ENCODE measurements around the gene NEDD8. TPM values are rescaled to one million over a fixed set of nuclear protein-coding genes. Genes with fewer than 3 reads are reported as not detected.

NEDD8 gene
- total and polyA plus RNA-seq, 8 donors, result 162 to 219 (median 200) TPM

- TF ChIP-seq, protein P1, sequence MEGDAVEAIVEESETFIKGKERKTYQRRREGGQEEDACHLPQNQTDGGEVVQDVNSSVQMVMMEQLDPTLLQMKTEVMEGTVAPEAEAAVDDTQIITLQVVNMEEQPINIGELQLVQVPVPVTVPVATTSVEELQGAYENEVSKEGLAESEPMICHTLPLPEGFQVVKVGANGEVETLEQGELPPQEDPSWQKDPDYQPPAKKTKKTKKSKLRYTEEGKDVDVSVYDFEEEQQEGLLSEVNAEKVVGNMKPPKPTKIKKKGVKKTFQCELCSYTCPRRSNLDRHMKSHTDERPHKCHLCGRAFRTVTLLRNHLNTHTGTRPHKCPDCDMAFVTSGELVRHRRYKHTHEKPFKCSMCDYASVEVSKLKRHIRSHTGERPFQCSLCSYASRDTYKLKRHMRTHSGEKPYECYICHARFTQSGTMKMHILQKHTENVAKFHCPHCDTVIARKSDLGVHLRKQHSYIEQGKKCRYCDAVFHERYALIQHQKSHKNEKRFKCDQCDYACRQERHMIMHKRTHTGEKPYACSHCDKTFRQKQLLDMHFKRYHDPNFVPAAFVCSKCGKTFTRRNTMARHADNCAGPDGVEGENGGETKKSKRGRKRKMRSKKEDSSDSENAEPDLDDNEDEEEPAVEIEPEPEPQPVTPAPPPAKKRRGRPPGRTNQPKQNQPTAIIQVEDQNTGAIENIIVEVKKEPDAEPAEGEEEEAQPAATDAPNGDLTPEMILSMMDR (IDR thresholded peaks at IDR 0.05), result no peak
- ATAC-seq (peak; percentile 4), DNase-seq (no peak)
- intact Hi-C loops (cut with DNase I), result no loop called here
- Histone ChIP-seq H3K4me1 (no peaks in the 10 kb centered on the region), H3K27ac (no peak overlapping the region), H3K9me3 (no peaks in the 10 kb centered on the region), H3K27me3 (no peaks in the 10 kb centered on the region), H3K4me3 (no peak overlapping the region), H3K36me3 (peaks cover 0 to 45% of the 10 kb centered on the region in 2 donors)
These were observed 32.1 kb upstream of the NEDD8 start for GRCh38 chr14:24264298-24264697.

- DNase-seq (no peak), ATAC-seq (no peak)
- Histone ChIP-seq H3K36me3 (peaks cover 0 to 40% of the 10 kb centered on the region in 2 donors), H3K9me3 (no peaks in the 10 kb centered on the region), H3K27me3 (no peaks in the 10 kb centered on the region), H3K27ac (no peak overlapping the region), H3K4me3 (no peak overlapping the region), H3K4me1 (no peaks in the 10 kb centered on the region)
- intact Hi-C loops (cut with DNase I), result no loop called here
- TF ChIP-seq, protein P1 (IDR thresholded peaks at IDR 0.05), result no peak
These were observed 31.7 kb upstream of the NEDD8 start for GRCh38 chr14:24263848-24264247.

DNA sequence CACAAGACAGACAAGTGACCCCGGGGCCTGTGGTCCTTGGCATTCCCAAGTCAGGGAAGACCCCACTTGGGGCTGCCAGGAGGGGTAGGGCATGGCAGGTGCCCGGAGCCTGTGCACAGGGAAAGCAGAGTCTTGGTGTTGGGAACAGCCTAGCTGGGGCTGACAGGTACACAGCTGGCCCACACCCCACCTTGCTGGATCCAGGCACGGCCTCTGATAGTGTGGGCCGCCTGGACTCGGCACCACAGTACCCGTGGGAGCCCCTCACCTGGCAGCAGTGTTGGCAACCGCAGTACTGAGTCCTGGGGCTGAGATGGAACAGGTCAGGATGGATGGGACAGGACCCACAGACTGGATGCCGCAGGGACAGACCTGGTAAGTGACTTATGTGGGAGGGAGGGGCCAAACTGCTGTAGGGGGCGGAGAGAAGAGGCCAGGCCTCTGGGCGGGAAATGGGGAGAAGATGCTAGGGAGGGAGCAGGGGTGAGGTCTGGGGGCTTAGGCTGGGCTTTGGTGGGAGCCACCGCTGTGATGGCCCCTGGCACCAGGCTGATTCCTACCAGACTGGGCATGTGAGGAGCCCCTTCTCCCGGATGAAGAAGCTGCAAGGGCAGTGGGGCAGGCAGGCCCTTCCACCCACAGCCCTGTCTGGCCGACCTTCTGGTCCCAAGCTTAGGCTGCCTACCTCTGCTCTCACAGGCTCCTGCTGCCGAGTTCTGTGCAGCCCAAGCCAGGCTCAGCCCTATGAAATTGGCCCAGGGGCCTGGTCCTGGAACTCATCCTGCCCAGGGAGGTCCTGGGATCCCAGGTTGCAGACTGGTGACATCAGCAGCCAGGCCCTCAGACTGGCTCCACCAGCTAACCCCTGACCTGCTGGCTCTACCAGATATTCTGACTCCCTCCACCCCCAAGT lies 30.9 kb upstream of the NEDD8 start, which contains the start of gene TGM1:
TGM1 (minus strand) TSS at position 357 of the 913 bp plus-strand sequence. CDS start 825 bp downstream, outside the sequence.
- H3K36me3 ChIP-seq, result peaks cover 0 to 34% of the 10 kb centered on the region in 2 donors
- DNase-seq (no peak), ATAC-seq (no peak)
- intact Hi-C loops (cut with DNase I), result no loop called here
- no peaks in the 10 kb centered on the region for H3K4me1 ChIP-seq
- no peaks in the 10 kb centered on the region for H3K9me3 ChIP-seq
- no peak within 1 kb of the TSS for H3K4me3 ChIP-seq
- H3K27me3 ChIP-seq, result no peaks in the 10 kb centered on the region
- TF ChIP-seq, protein P1 (IDR thresholded peaks at IDR 0.05), result no peak
- no peak within 1 kb of the TSS for H3K27ac ChIP-seq

DNA sequence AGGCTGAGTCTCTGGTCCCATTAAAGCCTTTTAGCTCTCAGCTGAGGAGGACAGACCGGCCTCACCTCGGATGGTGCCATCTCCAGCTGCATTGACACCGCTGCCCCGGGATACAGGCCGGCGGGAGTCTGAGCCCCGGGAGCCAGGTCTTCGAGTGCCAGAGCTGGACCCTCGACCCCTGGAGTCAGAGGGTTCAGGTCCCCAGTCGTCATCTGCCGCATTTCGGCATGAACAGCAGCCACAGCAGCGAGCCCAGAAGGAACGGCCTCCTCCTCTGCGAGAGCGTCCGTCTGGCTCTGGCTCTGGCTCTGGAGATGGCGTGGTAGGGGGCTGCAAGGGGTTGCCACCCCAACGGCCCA lies 29.8 kb upstream of the NEDD8 start:
- Histone ChIP-seq H3K27me3 (no peaks in the 10 kb centered on the region), H3K27ac (no peak overlapping the region), H3K9me3 (no peaks in the 10 kb centered on the region), H3K4me1 (no peaks in the 10 kb centered on the region), H3K36me3 (peaks cover 0 to 25% of the 10 kb centered on the region in 2 donors), H3K4me3 (no peak overlapping the region)
- TF ChIP-seq, protein P1 (IDR thresholded peaks at IDR 0.05), result no peak
- intact Hi-C loops (cut with DNase I), result no loop called here
- DNase-seq (no peak), ATAC-seq (no peak)

- peaks cover 0 to 19% of the 10 kb centered on the region in 2 donors for H3K36me3 ChIP-seq
- no peaks in the 10 kb centered on the region for H3K9me3 ChIP-seq
- intact Hi-C loops (cut with DNase I), result no loop called here
- no peaks in the 10 kb centered on the region for H3K4me1 ChIP-seq
- DNase-seq (no peak), ATAC-seq (no peak)
- H3K4me3 ChIP-seq, result no peak overlapping the region
- H3K27me3 ChIP-seq, result no peaks in the 10 kb centered on the region
- no peak overlapping the region for H3K27ac ChIP-seq
- TF ChIP-seq, protein P1 (IDR thresholded peaks at IDR 0.05), result no peak
These were observed 29.2 kb upstream of the NEDD8 start for GRCh38 chr14:24261256-24261968.
